ENCODE data around the gene FOXD4L6.
"Not testable (repeated sequence)": the region's sequence is repeated elsewhere in the genome, so short reads cannot be mapped to it uniquely, and the experiment has no call there.

The FOXD4L6 gene

DNA sequence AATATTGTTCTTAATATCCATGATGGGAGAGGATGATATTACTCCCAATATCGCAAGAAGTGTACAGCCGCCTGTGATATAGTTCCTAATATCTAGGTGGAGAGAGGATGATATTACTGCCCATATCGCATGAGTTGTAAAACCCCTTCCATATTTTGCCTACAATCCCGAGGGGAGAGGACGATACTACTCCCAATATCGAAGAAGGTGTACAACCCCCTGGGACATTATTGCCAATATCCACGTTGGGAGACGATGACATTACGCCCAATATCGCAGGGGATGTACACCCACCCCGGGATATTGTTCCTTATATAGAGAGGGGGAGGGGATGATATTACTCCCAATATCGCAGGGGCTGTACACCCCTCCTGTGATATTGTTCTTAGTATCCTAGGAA, 17.1 kb downstream of the FOXD4L6 start:
- DNase-seq (ENCODE audit: extremely low read depth, insufficient read length); H3K27me3 ChIP-seq (replicated peaks; ENCODE audit: control insufficient read depth, insufficient read depth, low read length); H3K4me3 ChIP-seq (replicated peaks; ENCODE audit: low read depth, low read length); H3K36me3 ChIP-seq (ENCODE audit: control insufficient read depth, insufficient read depth, low read length): not testable (repeated sequence)

DNA sequence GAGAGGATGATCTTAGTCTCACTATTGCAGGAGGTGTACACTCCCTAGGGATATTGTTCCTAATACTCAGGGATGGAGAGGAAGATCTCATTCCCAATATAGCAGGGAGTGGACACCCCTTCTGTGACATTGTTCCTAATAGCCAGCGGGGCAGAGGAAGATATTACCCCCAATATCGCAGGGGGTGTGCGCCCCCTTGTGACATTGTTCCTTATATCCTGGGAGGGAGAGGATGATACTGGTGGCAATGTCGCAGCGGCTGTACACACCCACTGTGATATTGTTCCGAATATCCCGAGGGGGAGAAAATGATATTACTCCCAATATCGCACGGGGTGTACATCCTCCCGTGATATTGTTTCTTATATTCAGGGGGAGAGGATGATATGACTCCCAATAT, 17.6 kb downstream of the FOXD4L6 start:
- not testable (repeated sequence) for H3K4me3 ChIP-seq (replicated peaks; ENCODE audit: low read depth, low read length); H3K36me3 ChIP-seq (ENCODE audit: control insufficient read depth, insufficient read depth, low read length); DNase-seq (ENCODE audit: extremely low read depth, insufficient read length); H3K27me3 ChIP-seq (replicated peaks; ENCODE audit: control insufficient read depth, insufficient read depth, low read length)

DNA sequence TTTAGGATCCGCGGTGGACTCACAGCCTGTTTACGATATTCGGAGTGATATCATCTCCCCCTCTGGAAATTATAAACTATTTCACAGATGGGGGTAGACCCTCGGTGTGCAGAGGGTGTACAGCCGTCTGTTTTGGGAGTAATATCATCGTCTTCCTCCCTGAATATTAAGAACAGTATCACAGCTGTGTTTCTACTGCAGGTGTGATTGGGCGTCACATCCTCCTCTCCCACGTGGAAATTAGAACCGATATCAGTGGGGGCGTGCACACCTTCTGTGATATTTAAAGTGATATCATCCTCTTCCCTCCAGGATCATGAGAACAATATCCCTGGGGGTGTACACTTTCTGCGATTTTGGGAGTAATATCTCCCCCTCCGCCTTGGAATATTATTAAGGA, 19.2 kb downstream of the FOXD4L6 start:
- not testable (repeated sequence) for H3K27me3 ChIP-seq (replicated peaks; ENCODE audit: control insufficient read depth, insufficient read depth, low read length); H3K4me3 ChIP-seq (replicated peaks; ENCODE audit: low read depth, low read length); DNase-seq (ENCODE audit: extremely low read depth, insufficient read length); H3K36me3 ChIP-seq (ENCODE audit: control insufficient read depth, insufficient read depth, low read length)

DNA sequence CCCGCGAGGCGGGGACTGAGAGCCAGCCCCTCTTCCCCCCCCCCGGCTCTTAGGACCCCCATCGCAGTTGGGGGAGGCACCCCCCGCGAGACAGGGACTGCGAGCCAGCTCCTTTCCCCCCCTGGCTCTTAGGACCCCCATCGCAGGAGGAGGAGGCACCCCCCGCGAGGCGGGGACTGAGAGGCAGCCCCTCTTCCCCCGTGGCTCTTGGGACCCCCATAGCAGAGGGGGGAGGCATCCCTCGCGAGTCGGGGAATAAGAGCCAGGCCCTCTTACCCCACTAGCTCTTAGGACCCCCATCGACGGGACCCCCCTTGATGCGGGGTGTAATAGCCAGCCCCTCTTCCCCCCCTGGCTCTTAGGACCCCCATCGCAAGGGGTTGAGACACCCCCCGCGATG, 19.7 kb downstream of the FOXD4L6 start:
- not testable (repeated sequence) for H3K27me3 ChIP-seq (replicated peaks; ENCODE audit: control insufficient read depth, insufficient read depth, low read length); H3K36me3 ChIP-seq (ENCODE audit: control insufficient read depth, insufficient read depth, low read length); H3K4me3 ChIP-seq (replicated peaks; ENCODE audit: low read depth, low read length); DNase-seq (ENCODE audit: extremely low read depth, insufficient read length)

DNA sequence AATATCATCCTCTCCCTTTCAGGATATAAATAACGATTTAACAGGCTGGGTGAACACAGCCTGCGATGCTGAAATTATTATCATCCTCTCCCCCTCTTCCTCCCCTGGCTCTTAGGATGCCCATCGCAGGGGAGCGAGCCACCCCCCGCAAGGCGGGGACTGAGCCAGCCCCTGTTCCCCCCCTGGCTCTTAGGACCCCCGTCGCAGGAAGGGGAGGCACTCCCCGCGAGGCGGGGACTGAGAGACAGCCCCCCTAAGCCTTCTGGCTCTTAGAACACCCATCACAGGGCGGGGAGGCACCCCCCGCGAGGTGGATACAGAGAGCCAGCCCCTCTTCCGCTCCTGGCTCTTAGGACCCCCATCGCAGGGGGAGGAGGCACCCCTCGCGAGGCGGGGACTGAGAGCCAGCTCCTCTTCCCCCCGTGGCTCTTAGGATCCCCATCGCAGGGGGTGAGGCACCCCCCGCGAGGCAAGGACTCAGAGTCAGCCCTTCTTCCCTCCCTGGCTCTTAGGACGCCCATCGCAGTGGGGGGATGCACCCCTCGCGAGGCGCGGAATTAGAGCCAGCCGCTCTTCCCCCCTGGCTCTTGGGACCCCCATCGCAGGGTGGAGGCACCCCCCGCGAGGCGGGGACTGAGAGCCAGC, 21.9 kb downstream of the FOXD4L6 start:
- H3K4me3 ChIP-seq (replicated peaks; ENCODE audit: low read depth, low read length); H3K36me3 ChIP-seq (ENCODE audit: control insufficient read depth, insufficient read depth, low read length); H3K27me3 ChIP-seq (replicated peaks; ENCODE audit: control insufficient read depth, insufficient read depth, low read length); DNase-seq (ENCODE audit: extremely low read depth, insufficient read length): not testable (repeated sequence)

DNA sequence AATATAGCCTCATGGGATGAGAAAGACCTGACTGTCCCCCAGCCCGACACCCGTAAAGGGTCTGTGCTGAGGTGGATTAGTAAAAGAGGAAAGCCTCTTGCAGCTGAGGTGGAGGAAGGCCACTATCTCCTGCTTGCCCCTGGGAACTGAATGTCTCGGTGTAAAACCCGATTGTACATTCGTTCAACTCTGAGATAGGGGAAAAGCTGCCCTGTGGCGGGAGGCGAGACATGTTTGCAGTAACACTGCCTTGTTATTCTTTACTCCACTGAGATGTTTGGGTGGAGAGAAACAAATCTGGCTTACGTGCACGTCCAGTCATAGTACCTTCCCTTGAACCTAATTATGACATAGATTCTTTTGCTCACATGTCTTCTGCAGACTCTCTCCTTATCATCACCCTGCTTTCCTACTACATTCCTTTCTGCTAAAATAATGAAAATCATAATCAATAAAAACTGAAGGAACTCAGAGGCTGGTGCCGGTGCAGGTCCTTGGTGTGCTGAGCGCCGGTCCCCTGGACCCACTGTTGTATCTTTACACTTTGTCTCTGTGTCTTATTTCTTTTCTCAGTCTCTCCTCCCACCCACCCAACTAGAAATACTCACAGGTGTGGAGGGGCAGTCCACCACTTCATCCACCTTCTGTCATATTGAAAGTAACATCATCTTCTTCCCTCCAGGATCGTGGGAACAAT, 22.8 kb downstream of the FOXD4L6 start:
- H3K36me3 ChIP-seq (ENCODE audit: control insufficient read depth, insufficient read depth, low read length); H3K4me3 ChIP-seq (replicated peaks; ENCODE audit: low read depth, low read length); H3K27me3 ChIP-seq (replicated peaks; ENCODE audit: control insufficient read depth, insufficient read depth, low read length); DNase-seq (ENCODE audit: extremely low read depth, insufficient read length): not testable (repeated sequence)

DNA sequence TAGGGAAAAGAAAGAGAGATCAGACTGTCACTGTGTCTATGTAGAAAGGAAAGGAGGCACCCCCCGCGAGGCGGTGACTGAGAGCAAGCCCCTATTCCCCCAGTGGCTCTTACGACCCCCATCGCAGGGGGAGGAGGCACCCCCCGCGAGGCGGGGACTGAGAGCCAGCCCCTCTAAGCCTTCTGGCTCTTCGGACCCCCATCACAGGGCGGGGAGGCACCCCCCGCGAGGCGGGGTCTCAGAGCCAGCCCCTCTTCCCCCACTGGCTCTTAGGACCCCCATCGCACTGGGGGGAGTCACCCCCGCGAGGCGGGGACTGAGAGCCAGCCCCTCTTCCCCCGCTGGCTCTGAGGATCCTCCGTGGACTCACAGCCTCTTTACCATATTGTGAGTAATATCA, 23.9 kb downstream of the FOXD4L6 start:
- H3K36me3 ChIP-seq (ENCODE audit: control insufficient read depth, insufficient read depth, low read length); DNase-seq (ENCODE audit: extremely low read depth, insufficient read length); H3K27me3 ChIP-seq (replicated peaks; ENCODE audit: control insufficient read depth, insufficient read depth, low read length); H3K4me3 ChIP-seq (replicated peaks; ENCODE audit: low read depth, low read length): not testable (repeated sequence)

DNA sequence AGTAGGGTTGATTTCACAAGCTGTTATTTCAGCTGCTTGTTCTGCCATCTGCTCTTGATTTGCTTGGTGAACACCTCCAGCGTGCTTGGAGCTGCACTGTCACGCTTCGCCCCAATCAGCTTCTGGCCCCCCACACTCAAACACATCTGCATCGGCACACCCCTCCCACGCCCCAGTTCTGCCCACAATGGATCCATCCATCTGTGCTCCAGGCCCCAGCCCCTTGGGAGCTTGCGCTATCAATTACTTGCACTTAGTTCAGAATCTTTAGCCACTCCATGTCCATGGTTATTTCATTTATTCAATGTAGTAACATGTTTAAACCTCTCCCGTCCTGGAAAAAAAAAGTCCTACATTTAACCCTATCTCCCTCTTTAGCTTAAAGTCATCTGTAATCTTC, 28.0 kb downstream of the FOXD4L6 start:
- H3K36me3 ChIP-seq (ENCODE audit: control insufficient read depth, insufficient read depth, low read length); H3K27me3 ChIP-seq (replicated peaks; ENCODE audit: control insufficient read depth, insufficient read depth, low read length); H3K4me3 ChIP-seq (replicated peaks; ENCODE audit: low read depth, low read length); DNase-seq (ENCODE audit: extremely low read depth, insufficient read length): not testable (repeated sequence)

DNA sequence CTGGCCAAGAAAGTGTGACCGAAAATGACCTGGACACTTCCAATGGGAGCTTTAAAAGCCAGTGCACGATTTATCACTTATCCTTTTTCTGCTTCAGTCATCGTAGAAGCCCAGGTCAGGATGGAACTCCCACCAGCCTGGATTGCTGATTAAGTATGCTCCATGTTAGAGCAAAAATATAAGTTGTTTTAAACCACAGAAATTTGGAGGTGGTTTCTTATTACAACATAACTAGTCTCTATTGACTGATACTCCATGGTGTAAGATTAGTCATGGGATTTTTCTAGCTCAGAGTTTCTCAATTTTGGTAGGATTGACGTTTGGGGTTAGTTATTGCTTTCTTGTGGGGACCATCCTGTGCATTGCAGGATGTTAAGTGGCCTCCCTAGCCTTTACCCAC, 29.7 kb downstream of the FOXD4L6 start:
- H3K36me3 ChIP-seq (ENCODE audit: control insufficient read depth, insufficient read depth, low read length); DNase-seq (ENCODE audit: extremely low read depth, insufficient read length); H3K4me3 ChIP-seq (replicated peaks; ENCODE audit: low read depth, low read length); H3K27me3 ChIP-seq (replicated peaks; ENCODE audit: control insufficient read depth, insufficient read depth, low read length): not testable (repeated sequence)

DNA sequence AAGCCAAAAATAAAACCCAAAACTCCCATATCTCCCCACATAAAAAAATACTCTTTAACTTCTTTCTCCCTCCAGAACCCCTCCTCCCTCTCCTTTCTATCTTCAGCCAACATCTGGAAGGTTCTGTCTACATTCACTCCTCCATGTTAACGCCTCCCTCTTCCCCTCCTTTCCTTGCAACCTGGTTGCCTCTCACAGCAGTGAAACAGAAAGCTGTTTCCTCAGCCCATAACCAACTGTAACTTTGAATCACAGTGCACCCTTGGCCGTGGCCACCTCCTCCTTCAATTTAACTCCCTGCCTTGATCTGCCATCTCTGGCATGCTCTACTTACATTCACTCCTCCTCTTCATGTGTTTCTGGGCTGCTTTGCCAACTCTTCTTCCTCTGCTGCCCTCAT, 33.4 kb downstream of the FOXD4L6 start:
- DNase-seq (ENCODE audit: extremely low read depth, insufficient read length); H3K4me3 ChIP-seq (replicated peaks; ENCODE audit: low read depth, low read length); H3K36me3 ChIP-seq (ENCODE audit: control insufficient read depth, insufficient read depth, low read length); H3K27me3 ChIP-seq (replicated peaks; ENCODE audit: control insufficient read depth, insufficient read depth, low read length): not testable (repeated sequence)

DNA sequence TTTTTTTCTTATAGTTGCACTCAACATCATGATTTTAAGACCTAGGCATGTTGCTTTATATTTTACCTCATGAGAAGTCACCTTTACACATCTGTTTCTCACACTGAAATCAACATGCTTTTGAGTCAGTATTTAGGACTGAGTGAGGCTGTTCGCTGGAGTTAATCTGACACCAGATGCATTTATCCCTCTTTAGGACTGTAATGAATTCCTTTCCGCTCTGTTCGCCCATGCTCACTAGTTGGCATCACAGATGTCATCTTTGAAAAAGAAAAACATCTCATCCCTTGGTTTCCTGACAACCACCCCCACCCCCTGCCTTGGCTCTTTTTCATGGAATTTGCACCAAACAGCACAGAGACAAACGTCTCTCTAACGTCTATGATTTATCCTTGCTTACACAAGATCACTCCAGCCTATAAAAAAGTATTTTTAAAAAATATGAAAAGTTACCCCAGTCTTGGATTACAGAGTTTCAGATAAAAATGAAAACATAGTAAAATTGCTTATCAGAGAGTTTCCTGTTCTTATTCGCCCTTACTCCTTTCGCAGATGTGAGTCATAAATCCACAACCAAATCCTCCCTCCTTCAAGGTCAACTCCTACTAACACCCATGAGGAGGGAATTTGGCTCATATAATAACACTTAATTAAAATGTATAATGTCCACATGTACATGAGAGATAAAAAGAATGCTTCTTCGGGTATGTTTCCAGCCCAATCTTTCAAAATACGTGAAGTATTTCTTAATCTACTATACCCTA, 34.3 kb downstream of the FOXD4L6 start:
- H3K4me3 ChIP-seq (replicated peaks; ENCODE audit: low read depth, low read length); DNase-seq (ENCODE audit: extremely low read depth, insufficient read length); H3K27me3 ChIP-seq (replicated peaks; ENCODE audit: control insufficient read depth, insufficient read depth, low read length); H3K36me3 ChIP-seq (ENCODE audit: control insufficient read depth, insufficient read depth, low read length): not testable (repeated sequence)

DNA sequence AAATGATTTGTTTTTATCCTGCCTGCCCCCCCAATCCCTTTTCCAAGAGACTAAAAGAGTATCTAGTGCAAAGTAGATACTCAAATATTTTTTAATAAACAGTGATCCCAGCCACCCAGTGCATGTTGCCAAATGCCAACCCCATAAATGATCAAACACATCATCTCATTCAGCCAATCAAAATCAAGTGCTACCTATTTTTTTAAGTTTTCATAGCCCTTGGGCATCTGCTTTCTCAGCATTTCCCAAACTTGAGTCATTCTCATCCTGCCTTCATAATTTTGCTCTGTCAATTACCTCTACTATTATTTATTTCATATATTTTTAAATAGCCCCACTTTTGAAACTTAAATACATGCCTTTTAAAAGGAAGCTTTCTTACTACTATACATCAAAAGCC, 37.6 kb downstream of the FOXD4L6 start:
- not testable (repeated sequence) for DNase-seq (ENCODE audit: extremely low read depth, insufficient read length); H3K4me3 ChIP-seq (replicated peaks; ENCODE audit: low read depth, low read length); H3K27me3 ChIP-seq (replicated peaks; ENCODE audit: control insufficient read depth, insufficient read depth, low read length); H3K36me3 ChIP-seq (ENCODE audit: control insufficient read depth, insufficient read depth, low read length)

DNA sequence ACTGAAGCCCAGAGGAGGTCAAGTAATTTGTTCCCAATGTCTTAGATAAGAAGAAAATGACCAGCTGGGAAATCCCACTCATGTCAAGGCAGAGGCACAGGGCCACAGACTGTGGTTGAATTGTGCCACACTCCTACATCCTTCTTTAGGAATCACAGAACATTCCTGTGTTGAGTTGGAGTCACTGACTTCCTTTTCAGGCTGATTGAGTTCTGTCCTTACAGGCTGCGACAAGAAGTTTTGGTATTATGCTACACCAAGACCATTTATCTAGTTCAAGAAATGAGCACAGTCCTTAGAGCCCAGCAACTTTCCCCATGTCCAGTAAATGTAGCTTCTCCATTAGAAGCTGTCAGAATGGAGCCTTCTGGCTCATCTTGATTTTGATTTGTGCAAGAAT, 38.1 kb downstream of the FOXD4L6 start:
- not testable (repeated sequence) for H3K27me3 ChIP-seq (replicated peaks; ENCODE audit: control insufficient read depth, insufficient read depth, low read length); H3K36me3 ChIP-seq (ENCODE audit: control insufficient read depth, insufficient read depth, low read length); H3K4me3 ChIP-seq (replicated peaks; ENCODE audit: low read depth, low read length); DNase-seq (ENCODE audit: extremely low read depth, insufficient read length)

Measured in GM06990 (cell line).